ENCODE data around the gene ZNF618.

Gene ZNF618

GRCh38 chr9:113876151-113876992 is at the start of gene ZNF618:
TSS of gene ZNF618 (plus strand) at chr9:113876309. CDS start at chr9:113876381, 72 bp downstream.
- DNase-seq (ENCODE audit: low read depth): no peak

DNA sequence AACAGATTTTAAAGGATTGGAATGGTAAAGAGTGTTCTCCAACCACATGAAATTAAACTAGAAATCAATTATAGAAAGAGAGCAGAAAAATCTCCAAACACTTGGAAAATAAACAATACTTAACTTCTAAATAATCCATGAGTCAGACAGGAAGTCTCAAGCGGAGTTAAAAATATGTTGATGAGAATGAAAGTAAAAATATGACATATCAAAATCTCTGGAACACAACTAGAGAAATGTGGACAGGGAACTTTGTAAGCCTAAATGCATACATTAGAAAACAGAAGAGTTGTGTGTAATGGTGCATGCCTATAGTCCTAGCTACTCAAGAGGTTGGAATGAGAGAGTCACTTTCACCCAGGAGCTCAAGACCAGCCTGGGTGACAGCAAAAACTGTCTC is 47.9 kb upstream of the ZNF618 start:
- DNase-seq (ENCODE audit: low read depth): no peak

- no peak for DNase-seq (ENCODE audit: low read depth)
Measured at GRCh38 chr9:113837334-113837733, 38.8 kb upstream of the ZNF618 start.

GRCh38 chr9:113842086-113842485 is 34.0 kb upstream of the ZNF618 start:
- no peak for DNase-seq (ENCODE audit: low read depth)

GRCh38 chr9:113844466-113844865 is 31.6 kb upstream of the ZNF618 start:
- no peak for DNase-seq (ENCODE audit: low read depth)

DNA sequence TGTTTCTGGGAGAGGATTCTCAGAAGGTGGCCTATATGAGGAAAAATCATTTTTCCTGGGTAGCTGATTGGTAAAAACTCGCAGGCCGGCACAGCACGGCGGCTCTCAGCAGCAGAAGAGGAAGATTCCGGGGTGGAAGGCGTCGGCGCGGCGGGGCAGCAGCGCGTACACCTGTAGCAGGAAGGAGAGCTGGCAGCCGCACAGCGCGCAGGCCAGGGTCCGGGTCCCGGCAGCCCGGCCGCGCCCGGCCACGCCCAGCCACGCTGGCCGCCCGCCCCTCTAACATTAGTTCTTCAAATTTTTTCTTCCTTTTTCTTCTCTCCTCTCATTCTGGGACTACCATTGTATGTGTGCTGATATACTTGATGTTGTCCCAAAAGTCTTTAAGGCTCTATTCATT is 24.8 kb upstream of the ZNF618 start:
- DNase-seq (ENCODE audit: low read depth): no peak

- no peak for DNase-seq (ENCODE audit: low read depth)
Measured at GRCh38 chr9:113851873-113852272, 24.2 kb upstream of the ZNF618 start.

DNA sequence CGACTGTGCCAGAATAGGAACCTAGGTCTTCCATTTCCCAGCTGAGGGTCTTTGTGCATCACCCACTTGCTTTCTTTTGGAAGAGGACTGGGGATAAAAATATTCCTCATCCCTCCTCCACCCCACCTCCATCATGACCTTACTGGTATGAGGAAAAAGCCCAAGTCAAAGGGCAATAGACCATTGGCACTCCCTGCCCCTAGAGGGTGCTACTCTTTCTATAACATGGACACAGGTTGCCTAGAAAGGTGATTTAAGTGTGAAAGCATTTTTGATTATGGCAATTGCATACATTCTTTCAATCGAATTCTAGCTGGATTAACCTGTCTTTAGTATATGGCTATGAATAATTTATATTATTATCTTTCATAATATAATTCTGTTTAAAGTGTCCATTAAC is 22.8 kb upstream of the ZNF618 start:
- DNase-seq (ENCODE audit: low read depth): no peak

DNA sequence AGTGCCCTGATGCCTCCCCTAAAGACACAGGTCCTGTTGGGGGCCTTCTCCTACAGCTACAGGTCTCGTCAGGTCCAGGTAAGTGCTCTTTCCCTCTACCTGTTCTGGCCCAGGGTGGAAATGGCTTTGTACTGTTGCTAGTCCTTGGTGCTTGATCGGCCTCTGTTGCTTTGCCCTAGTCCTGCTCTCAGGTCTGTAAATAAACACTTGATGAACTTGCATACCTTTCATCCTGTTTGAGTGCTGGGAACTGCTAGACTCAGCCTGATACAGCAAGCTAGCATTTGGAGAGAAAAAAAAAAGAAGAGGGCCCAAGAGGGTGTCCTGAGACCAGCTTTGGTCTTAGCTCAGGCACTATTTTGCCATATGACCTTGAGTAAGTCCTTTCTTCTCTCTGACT is 21.8 kb upstream of the ZNF618 start:
- DNase-seq (ENCODE audit: low read depth): no peak

DNA sequence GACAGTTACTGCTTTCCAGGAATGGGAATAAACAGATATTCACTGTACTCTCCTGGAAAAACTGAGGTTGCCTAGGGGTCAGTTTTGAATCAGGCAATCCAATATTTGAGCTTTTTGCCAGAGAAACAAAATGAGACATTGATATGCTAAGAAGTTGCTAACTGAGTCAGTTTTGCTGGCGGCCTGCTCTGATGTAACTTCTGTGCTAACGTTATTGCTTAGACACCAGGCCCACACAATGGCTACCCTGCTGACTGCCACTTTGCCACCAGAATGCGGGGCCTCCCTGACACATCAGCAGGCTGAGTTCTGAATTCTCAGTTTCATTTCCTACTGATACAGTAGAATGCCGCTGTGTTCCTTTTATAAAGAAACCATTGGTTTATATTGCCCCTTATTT is 18.2 kb upstream of the ZNF618 start:
- no peak for DNase-seq (ENCODE audit: low read depth)

- DNase-seq (ENCODE audit: low read depth): no peak
Measured at GRCh38 chr9:113858282-113858681, 17.8 kb upstream of the ZNF618 start.

DNA sequence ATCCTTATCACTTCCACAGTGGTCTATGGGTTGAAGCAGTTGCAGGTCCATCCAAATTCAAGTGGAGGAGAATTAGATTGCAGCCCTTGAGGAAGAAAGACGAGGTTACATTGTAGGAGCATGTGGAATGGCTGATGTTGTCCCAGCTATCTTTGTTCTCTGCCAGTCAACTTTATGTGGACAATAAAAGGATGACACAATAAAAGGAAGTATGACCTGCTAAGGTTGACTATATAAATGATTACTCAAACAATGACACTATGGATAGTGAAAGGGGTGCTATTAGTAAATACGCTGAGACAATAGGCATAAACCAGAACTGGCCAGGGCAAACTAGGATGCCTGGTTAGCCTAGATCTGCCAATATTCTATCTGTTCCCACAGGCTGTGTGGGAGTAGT is 12.8 kb upstream of the ZNF618 start:
- no peak for DNase-seq (ENCODE audit: low read depth)

DNA sequence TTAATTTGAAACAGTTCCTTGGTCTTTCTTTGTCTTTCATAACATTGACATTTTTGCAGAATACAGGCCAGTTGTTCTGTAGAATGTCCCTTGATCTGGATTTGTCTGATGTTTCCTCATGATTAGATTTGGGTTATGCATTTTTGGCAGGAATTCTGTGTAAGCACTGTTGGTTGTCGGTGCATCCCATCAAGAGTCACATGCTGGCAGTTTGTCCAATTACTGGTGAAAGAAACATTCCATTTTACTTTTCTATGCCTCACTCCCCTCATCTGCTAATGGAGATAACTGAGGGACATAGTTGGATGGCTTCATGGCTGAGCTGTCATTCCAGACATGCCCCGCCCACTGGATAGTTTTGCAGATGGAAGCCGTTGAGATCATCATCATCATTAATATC is 7.6 kb upstream of the ZNF618 start:
- no peak for DNase-seq (ENCODE audit: low read depth)

GRCh38 chr9:113872485-113873143 is 3.5 kb upstream of the ZNF618 start:
- no peak for DNase-seq (ENCODE audit: low read depth)

DNA sequence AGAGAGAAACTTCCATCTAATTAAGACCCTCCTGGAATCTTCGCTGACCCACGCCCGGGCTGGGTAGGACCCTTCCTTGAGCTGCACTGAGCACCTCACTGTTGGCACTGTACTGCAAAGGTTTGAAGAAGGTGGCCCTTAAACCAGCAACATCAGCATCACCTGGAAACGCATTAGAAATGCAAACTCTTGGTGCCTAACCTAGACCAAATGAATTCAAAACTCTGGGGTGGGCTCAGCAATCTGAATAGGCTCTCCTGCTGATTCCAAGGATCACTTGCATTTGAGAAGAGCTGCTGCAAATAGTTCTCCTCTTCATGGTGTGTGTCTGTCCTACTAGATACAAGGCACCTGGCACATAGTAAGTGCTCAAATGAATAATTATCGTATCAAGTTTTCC is 2.7 kb upstream of the ZNF618 start:
- no peak for DNase-seq (ENCODE audit: low read depth)

DNA sequence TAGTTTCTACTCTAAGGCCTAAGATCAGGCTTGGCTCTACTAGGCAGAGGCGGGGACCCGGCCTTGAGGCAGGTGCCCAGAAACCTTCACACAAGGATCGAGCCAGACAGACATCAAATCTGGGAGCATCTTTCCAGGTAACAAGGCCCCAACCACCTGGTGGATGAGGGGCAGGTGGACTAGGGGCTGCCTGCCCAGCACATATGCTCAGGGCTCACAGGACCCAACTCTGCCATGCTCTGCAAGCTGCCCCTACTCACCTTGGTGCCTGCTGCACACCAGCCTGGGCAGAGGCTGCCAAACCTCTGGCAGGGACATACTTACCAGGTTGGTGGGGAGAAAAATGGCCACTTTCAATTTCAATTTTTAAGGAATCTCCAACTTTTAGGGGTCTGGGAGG is 2.2 kb upstream of the ZNF618 start:
- no peak for DNase-seq (ENCODE audit: low read depth)

GRCh38 chr9:113875459-113876150 is 504 bp upstream of the ZNF618 start:
- no peak for DNase-seq (ENCODE audit: low read depth)

DNA sequence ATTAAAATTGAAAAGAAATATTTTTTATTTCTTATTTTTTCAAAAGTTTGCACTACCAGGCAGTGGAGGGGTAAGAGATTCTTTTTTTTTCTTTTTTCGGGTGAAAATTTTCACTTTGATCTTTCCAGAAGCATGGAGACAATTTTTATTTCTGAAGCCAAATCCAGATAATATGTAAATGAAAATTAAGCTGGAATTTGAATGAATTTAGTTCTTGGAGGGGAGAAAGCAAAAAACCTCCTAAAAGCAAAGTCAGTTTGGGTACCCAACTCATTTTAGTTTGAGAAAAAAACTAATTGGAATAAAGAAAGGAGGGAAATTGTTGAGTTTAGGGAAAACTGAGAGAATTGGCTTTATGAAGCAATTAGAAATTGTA is 872 bp downstream of the ZNF618 start:
- no peak for DNase-seq (ENCODE audit: low read depth)

DNA sequence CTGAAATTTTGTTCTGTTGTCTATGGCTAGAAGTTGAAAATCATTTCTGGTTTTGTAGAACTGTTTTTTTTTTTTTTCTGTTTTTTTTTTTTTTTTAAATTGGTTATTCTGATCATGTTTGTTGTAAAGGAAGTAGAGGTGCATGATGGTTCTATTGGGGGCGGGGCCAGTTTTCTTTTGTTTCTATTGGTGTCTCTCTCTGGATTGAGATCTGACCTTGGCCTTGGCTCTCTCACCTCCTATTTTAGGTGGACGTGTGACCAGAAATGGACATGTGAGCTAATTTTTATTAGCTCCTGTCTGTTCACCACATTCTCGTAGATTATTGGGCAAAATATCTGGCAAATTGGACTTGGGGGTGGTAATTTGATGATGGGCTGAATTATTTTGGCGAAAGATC is 3.2 kb downstream of the ZNF618 start:
- no peak for DNase-seq (ENCODE audit: low read depth)

- DNase-seq (ENCODE audit: low read depth): no peak
Measured at GRCh38 chr9:113879911-113880310, 3.8 kb downstream of the ZNF618 start.

DNA sequence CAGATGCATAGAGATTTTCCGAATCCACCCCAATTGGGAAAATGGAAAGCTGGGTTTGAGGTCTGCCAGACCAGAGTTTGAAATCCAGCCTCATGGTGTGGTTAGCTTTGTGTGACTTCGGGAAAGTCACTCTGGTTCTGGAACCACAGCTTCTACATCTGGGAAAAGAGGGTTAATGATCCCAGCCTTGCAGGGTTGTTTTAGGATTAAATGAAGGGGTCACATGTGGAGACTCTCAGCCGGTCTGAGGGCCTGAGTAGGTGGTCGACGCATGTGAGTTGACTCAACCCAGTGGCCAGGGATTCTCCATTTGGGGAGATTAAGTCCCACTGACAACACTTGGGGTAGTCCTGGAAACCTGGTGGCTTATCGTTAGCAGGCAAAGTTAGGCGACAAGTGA is 6.1 kb downstream of the ZNF618 start:
- no peak for DNase-seq (ENCODE audit: low read depth)

DNA sequence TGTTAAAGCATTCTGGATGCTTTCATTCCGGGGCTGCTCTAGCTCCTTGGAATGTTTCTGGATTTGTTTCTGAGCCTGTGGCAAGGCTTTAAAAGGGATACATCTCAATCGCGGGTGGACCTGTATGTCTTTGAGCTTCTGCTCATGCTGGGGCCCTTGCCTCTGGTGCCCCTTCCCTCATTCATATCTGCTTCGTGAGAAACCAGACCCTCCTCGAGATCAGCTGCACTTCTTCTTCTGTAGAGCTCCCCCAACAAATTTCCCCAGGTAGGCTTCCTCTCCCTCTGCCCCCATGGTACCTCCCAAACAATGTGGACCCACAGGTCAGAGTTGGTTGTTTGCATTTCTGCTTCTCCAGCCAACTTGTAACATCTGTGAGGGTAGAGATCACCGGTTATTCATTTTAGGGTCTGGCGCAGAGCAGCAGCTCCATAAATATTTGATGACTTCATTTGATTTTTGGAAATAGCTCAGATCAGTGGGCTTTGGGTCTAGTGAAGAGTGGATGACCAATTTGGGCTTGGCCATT is 6.6 kb downstream of the ZNF618 start:
- no peak for DNase-seq (ENCODE audit: low read depth)

All from GM04504 (cell line).